Measurements from ENCODE around the gene AP2B1.
A peak's percentile ranks its signal among the peaks of the same experiment; 100 is the strongest.

Gene AP2B1

GRCh38 chr17:35766489-35766877 is 179.4 kb downstream of the AP2B1 start:
- TF ChIP-seq CTCF (IDR thresholded peaks at IDR 0.05; ENCODE audit: insufficient read depth, low read length, poor library complexity, severe bottlenecking): no peak
- no peak for TF ChIP-seq EZH2phosphoT487 (conservative IDR thresholded peaks at IDR 0.05; ENCODE audit: low read length)
- Histone ChIP-seq H3K27ac (ENCODE audit: low read depth, low read length) (no peak overlapping the region), H3K9me2 (replicated peaks; ENCODE audit: insufficient read depth, low read length) (no peaks in the 10 kb centered on the region), H3K9me3 (ENCODE audit: insufficient read depth, low read length) (no peaks in the 10 kb centered on the region), H4K20me1 (ENCODE audit: low read depth, low read length) (no peaks in the 10 kb centered on the region), H3K9ac (ENCODE audit: low read length) (no peak overlapping the region), H3F3A (ENCODE audit: insufficient read depth) (no peaks in the 10 kb centered on the region), H3K79me2 (ENCODE audit: insufficient read depth, low read length) (no peaks in the 10 kb centered on the region), H3K27me3 (ENCODE audit: low read length) (no peaks in the 10 kb centered on the region), H3K4me2 (ENCODE audit: low read depth, low read length, poor library complexity, severe bottlenecking) (no peak overlapping the region), H3K4me3 (ENCODE audit: insufficient read depth, low read length, poor library complexity, severe bottlenecking) (no peak overlapping the region), H2AFZ (ENCODE audit: low read depth, low read length, severe bottlenecking) (no peak overlapping the region), H3K36me3 (ENCODE audit: low read length) (no peaks in the 10 kb centered on the region)

GRCh38 chr17:35766903-35767510 is 179.9 kb downstream of the AP2B1 start:
- H4K20me1 ChIP-seq (ENCODE audit: low read depth, low read length): no peaks in the 10 kb centered on the region
- H3K9ac ChIP-seq (ENCODE audit: low read length): no peak overlapping the region
- no peak overlapping the region for H3K4me3 ChIP-seq (ENCODE audit: insufficient read depth, low read length, poor library complexity, severe bottlenecking)

GRCh38 chr17:35768797-35769196 is 181.7 kb downstream of the AP2B1 start:
- H3K36me3 ChIP-seq (ENCODE audit: low read length): no peaks in the 10 kb centered on the region
- no peaks in the 10 kb centered on the region for H3K27me3 ChIP-seq (ENCODE audit: low read length)
- no peak overlapping the region for H3K4me3 ChIP-seq (ENCODE audit: insufficient read depth, low read length, poor library complexity, severe bottlenecking)
- H3K27ac ChIP-seq (ENCODE audit: low read depth, low read length): no peak overlapping the region
- no peak overlapping the region for H2AFZ ChIP-seq (ENCODE audit: low read depth, low read length, severe bottlenecking)
- H3K9me2 ChIP-seq (replicated peaks; ENCODE audit: insufficient read depth, low read length): no peaks in the 10 kb centered on the region
- H3K9ac ChIP-seq (ENCODE audit: low read length): no peak overlapping the region
- TF ChIP-seq EZH2phosphoT487 (conservative IDR thresholded peaks at IDR 0.05; ENCODE audit: low read length): no peak
- TF ChIP-seq CTCF (IDR thresholded peaks at IDR 0.05; ENCODE audit: insufficient read depth, low read length, poor library complexity, severe bottlenecking): no peak
- no peak overlapping the region for H3K4me2 ChIP-seq (ENCODE audit: low read depth, low read length, poor library complexity, severe bottlenecking)
- H3F3A ChIP-seq (ENCODE audit: insufficient read depth): no peaks in the 10 kb centered on the region
- H4K20me1 ChIP-seq (ENCODE audit: low read depth, low read length): no peaks in the 10 kb centered on the region
- H3K79me2 ChIP-seq (ENCODE audit: insufficient read depth, low read length): no peaks in the 10 kb centered on the region
- no peaks in the 10 kb centered on the region for H3K9me3 ChIP-seq (ENCODE audit: insufficient read depth, low read length)

More at GRCh38 chr17:35766903-35767510, 179.9 kb downstream of the AP2B1 start:
- H3K27me3 ChIP-seq (ENCODE audit: low read length): no peaks in the 10 kb centered on the region
- no peaks in the 10 kb centered on the region for H3F3A ChIP-seq (ENCODE audit: insufficient read depth)
- TF ChIP-seq EZH2phosphoT487 (conservative IDR thresholded peaks at IDR 0.05; ENCODE audit: low read length): no peak
- peak; percentile 37 for TF ChIP-seq CTCF (IDR thresholded peaks at IDR 0.05; ENCODE audit: insufficient read depth, low read length, poor library complexity, severe bottlenecking)
- no peak overlapping the region for H3K4me2 ChIP-seq (ENCODE audit: low read depth, low read length, poor library complexity, severe bottlenecking)
- no peak overlapping the region for H2AFZ ChIP-seq (ENCODE audit: low read depth, low read length, severe bottlenecking)
- no peaks in the 10 kb centered on the region for H3K36me3 ChIP-seq (ENCODE audit: low read length)
- no peaks in the 10 kb centered on the region for H3K79me2 ChIP-seq (ENCODE audit: insufficient read depth, low read length)
- H3K9me3 ChIP-seq (ENCODE audit: insufficient read depth, low read length): no peaks in the 10 kb centered on the region
- no peak overlapping the region for H3K27ac ChIP-seq (ENCODE audit: low read depth, low read length)
- no peaks in the 10 kb centered on the region for H3K9me2 ChIP-seq (replicated peaks; ENCODE audit: insufficient read depth, low read length)

Data from SU-DHL-6 (cell line).